GM12865 (cell line): Measurements from ENCODE around the gene JCAD.

Experiments used
- DNase-seq: peaks from one replicate; pipeline ENCODE4 v3.0.0; 2010; ENCODE audit warnings: low read depth
- H3K4me3 ChIP-seq: 2 replicates; pipeline ENCODE4 v1.5.1; 2011; ENCODE audit warnings: mild to moderate bottlenecking, low read depth, low read length, control low read depth
- TF ChIP-seq, protein P1 (sequence below): IDR thresholded peaks from 2 replicates; pipeline ENCODE4 v1.5.1; 2011; ENCODE audit warnings: low read length, control low read depth, low read depth, inconsistent platforms; ENCODE audit not compliant: insufficient read depth; ENCODE audit errors: missing control alignments

Gene JCAD

DNA sequence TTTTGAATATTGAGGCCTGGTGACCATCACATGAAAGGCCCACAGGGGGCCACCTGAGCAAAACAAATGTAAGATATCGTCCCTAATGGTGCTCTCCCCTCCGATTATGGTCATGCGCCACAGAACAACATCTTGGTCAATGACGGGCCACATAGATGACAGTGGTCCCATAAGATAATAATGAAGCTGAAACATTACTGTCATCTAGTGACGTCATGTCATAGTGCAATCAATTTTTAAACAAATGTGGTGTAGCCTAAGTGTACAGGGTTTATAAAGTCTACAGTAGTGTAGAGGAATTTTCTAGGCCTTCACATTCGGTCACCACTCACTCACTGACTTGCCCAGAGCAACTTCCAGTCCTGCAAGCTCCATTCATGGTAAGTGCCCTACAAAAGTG, 36.8 kb downstream of the JCAD start:
- TF ChIP-seq, protein P1, sequence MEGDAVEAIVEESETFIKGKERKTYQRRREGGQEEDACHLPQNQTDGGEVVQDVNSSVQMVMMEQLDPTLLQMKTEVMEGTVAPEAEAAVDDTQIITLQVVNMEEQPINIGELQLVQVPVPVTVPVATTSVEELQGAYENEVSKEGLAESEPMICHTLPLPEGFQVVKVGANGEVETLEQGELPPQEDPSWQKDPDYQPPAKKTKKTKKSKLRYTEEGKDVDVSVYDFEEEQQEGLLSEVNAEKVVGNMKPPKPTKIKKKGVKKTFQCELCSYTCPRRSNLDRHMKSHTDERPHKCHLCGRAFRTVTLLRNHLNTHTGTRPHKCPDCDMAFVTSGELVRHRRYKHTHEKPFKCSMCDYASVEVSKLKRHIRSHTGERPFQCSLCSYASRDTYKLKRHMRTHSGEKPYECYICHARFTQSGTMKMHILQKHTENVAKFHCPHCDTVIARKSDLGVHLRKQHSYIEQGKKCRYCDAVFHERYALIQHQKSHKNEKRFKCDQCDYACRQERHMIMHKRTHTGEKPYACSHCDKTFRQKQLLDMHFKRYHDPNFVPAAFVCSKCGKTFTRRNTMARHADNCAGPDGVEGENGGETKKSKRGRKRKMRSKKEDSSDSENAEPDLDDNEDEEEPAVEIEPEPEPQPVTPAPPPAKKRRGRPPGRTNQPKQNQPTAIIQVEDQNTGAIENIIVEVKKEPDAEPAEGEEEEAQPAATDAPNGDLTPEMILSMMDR, result no peak
- DNase-seq, result no peak
- no peak overlapping the region for H3K4me3 ChIP-seq

DNA sequence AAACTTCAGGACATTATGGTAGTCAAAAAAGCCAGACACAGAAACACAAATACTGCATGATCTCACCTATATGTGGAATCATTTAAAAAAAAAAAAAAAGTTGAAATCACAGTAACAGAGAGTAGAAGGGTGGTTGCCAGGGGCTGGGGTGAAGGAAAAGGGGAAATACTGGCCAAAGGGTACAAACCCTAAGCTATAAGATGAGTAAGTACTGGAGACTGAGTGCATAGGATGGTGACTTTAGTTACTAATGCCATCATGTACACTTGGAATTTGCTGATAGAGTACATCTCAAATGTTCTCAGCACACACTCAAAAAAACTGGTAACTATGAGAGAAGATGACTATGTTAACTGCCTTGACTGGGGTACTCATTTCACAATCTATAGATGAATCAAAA, 39.9 kb downstream of the JCAD start:
- TF ChIP-seq, protein P1, result no peak
- H3K4me3 ChIP-seq, result no peak overlapping the region
- DNase-seq, result no peak

DNA sequence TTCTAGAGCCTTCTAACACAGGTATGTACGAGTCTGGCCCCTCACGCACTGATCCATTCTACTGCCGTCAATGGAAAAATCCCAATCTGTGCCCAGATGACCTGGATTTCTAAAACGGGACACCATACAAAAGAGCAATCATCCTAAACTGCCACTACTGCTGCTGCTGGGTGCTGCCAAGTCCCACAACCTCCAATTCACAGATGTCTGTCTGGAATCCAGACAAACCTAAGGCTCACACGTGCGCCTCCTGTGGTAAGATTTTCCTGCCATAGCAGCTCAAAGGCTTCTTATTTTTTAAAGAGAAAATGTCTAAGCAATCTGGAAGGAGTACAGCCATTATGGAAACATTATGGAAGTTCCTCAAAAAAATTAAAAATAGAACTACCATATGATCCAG, 40.9 kb downstream of the JCAD start:
- H3K4me3 ChIP-seq, result no peak overlapping the region
- no peak for DNase-seq
- TF ChIP-seq, protein P1, result no peak

DNA sequence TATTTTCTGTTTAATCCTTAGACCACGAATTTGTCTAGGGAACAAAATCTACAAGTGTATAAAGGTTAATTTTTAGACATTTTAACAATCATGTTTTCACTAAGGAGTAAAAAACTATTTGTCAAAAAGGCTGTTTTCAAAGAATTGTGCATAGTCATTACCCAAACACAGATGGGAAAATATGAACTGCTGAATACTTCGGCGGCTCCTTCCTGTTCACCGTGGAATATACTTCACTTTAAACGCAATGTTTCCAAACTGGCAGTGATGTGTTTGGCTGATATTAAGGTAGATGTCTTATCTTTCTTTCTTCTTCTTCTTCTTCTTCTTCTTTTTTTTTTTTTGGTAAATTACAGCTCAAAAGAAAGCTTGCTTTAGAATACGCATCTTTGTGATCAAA, 41.4 kb downstream of the JCAD start:
- no peak overlapping the region for H3K4me3 ChIP-seq
- TF ChIP-seq, protein P1, result no peak

DNA sequence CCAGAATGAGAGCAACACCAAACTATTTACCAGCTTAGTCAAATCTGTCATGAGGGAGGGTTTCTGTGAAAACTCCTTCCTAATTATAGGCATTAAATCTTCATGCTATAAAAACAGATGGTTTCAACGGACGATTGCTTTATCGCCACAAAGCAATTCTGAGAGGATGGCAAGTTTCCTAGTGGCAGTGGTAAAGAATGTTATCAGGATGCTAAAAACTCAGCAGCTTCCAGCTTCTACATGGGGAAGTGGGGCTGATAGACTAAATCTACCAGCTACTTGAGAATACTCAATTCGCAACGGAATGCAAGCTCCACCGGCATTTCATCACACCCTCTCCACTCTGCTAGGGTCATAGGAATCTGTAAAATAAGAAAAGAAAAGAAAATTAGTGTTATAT, 41.8 kb downstream of the JCAD start:
- no peak for DNase-seq
- no peak overlapping the region for H3K4me3 ChIP-seq
- TF ChIP-seq, protein P1, result no peak

More for the DNA sequence above, 41.4 kb downstream of the JCAD start:
- no peak for DNase-seq

DNA sequence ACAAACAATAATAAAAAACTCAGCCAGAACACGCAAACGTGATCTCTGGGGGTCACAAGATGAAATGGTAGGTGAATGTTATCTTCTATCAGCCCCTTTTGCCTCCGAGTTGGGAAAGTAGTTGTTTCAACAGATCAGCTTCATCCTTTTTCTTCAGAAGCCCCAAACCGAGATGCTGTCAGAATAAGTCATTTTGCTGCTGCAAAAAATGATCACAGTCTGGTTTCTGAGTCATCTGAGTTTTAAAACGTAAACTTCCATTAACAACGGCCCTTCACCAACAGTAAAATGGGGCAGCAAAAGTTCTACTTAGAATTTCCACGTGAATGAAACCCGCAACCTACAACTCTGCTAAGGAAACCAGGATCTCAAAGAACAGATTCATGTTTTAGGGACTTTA, 44.9 kb downstream of the JCAD start:
- H3K4me3 ChIP-seq, result no peak overlapping the region
- no peak for DNase-seq
- TF ChIP-seq, protein P1, result no peak

DNA sequence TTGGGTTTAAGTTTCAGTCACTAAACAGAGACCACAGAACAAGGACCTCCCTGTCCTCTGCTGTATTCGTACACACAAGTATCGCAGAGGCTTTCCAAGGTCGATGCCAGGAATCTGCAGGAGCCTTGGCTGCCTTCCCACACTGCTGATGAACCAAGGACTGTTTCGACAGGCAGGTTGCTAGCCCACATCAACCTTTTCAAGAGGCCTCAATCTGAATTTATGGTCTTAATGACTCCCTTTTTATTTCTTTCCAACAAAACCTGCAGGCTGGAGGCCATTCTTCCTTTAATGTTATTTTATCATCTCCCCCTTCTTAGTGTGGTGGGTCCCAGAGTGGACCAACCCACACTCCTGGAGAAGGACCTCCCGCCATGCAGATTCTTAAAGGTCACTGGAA, 45.6 kb downstream of the JCAD start:
- TF ChIP-seq, protein P1, result no peak
- DNase-seq, result no peak
- no peak overlapping the region for H3K4me3 ChIP-seq
